Keratinocyte (primary cell): ENCODE measurements around the gene RFX8. TPM values are rescaled to one million over a fixed set of nuclear protein-coding genes. Genes with fewer than 3 reads are reported as not detected.

ENCODE experiments used
- DNase-seq: peaks from one replicate; pipeline ENCODE4 v3.0.0-alpha.2; 2011; ENCODE audit warnings: low read depth, missing footprints, low spot score
- FAIRE-seq: peaks from 2 replicates; lab custom pipeline; 2011; peaks lifted over from hg19 to GRCh38; lab: Jason Lieb, UNC
- H2AFZ ChIP-seq: 2 replicates; pipeline ENCODE4 v1.6.0; 2012; ENCODE audit warnings: low read length, control low read depth, inconsistent platforms; ENCODE audit not compliant: control insufficient read depth
- H3K27ac ChIP-seq: 2 replicates; pipeline ENCODE4 v1.5.1; 2011; ENCODE audit warnings: low read length; ENCODE audit not compliant: control insufficient read depth, insufficient read depth
- H3K27me3 ChIP-seq: 3 replicates; pipeline ENCODE4 v1.6.0; 2011; ENCODE audit warnings: low read length; ENCODE audit not compliant: control insufficient read depth, insufficient read depth; ENCODE audit errors: extremely low read depth
- H3K36me3 ChIP-seq, 2 experiments: 2 replicates in 1 of 2; 3 replicates in 1 of 2; pipeline ENCODE4 v1.5.1; 2011; ENCODE audit warnings: low read length in 2 of 2, mild to moderate bottlenecking in 1 of 2; ENCODE audit not compliant: control insufficient read depth in 2 of 2, insufficient read depth in 2 of 2; ENCODE audit errors: extremely low read depth in 1 of 2
- H3K4me1 ChIP-seq: 3 replicates; pipeline ENCODE4 v1.5.1; 2011; ENCODE audit warnings: low read length; ENCODE audit not compliant: control insufficient read depth, insufficient read depth; ENCODE audit errors: extremely low read depth
- H3K4me2 ChIP-seq: 3 replicates; pipeline ENCODE4 v1.6.0; 2011; ENCODE audit warnings: low read depth, low read length; ENCODE audit not compliant: control insufficient read depth, insufficient read depth; ENCODE audit errors: extremely low read depth
- H3K4me3 ChIP-seq, 3 experiments: fragments of 200-600 bp in 1 of 3; sonication (generic) in 1 of 3; 2 replicates in 2 of 3; 3 replicates in 1 of 3; pipeline ENCODE4 v1.5.1; 2011 to 2016; ENCODE audit warnings: low read length in 3 of 3, mild to moderate bottlenecking in 3 of 3, control low read depth in 2 of 3, inconsistent platforms in 1 of 3, low read depth in 1 of 3, mixed read lengths in 1 of 3, mixed run types in 1 of 3, moderate library complexity in 1 of 3; ENCODE audit not compliant: control insufficient read depth in 2 of 3, insufficient read depth in 2 of 3; ENCODE audit errors: extremely low read depth in 1 of 3
- H3K79me2 ChIP-seq: 2 replicates; pipeline ENCODE4 v1.6.0; 2012; ENCODE audit warnings: low read length; ENCODE audit not compliant: control insufficient read depth, insufficient read depth
- H3K9ac ChIP-seq: 3 replicates; pipeline ENCODE4 v1.6.0; 2011; ENCODE audit warnings: low read length; ENCODE audit not compliant: control insufficient read depth, insufficient read depth; ENCODE audit errors: extremely low read depth
- H3K9me1 ChIP-seq: 3 replicates; pipeline ENCODE4 v1.6.0; 2011; ENCODE audit warnings: low read length; ENCODE audit not compliant: control insufficient read depth, insufficient read depth; ENCODE audit errors: extremely low read depth
- H3K9me3 ChIP-seq: 2 replicates; pipeline ENCODE4 v1.5.1; 2012; ENCODE audit warnings: low read depth, low read length; ENCODE audit not compliant: control insufficient read depth
- H4K20me1 ChIP-seq: 3 replicates; pipeline ENCODE4 v1.6.0; 2011; ENCODE audit warnings: low read length; ENCODE audit not compliant: control insufficient read depth, insufficient read depth; ENCODE audit errors: extremely low read depth
- EZH2 ChIP-seq: IDR thresholded peaks from one replicate; pipeline ENCODE4 v1.6.1; 2012; ENCODE audit warnings: inconsistent platforms, mild to moderate bottlenecking, low read length, moderate library complexity
- dilution Hi-C: fragments of 300-500 bp; cut with MboI; formaldehyde crosslinking; loops from one replicate; pipeline ENCODE4 v1.7.0; 2020; ENCODE audit warnings: low sequenced_read_pairs; ENCODE audit not compliant: extremely low pct_ligation_motif_present
- polyA plus RNA-seq, 5 experiments: library from polyadenylated mRNA; depleted of rRNA in 3 of 5; stranded (reverse) in 3 of 5; stranded (forward) in 1 of 5; unstranded in 1 of 5; fragments of >200 nt; gene quantifications; 1 replicate in 1 of 5; 2 replicates in 3 of 5; 3 replicates in 1 of 5; pipeline versions ENCODE4 v1.2.1 to v1.2.3, GENCODE V29; 2011 to 2012; ENCODE audit warnings: missing spikeins in 2 of 5, low read depth in 1 of 5, low replicate concordance in 1 of 5
- TF ChIP-seq, protein P1 (sequence below), 3 experiments: IDR thresholded peaks in 1 of 3; conservative IDR thresholded peaks in 1 of 3; optimal IDR thresholded peaks in 1 of 3; 2 replicates in 2 of 3; 3 replicates in 1 of 3; pipeline versions ENCODE3 to v1.5.1; 2011; ENCODE audit warnings: low read length in 3 of 3, mild to moderate bottlenecking in 3 of 3, moderate library complexity in 2 of 3, control low read depth in 1 of 3, inconsistent platforms in 1 of 3; ENCODE audit not compliant: insufficient read depth in 2 of 3; ENCODE audit errors: extremely low read depth in 1 of 3

The RFX8 gene
- polyA plus RNA-seq, 1 donor (not counting 4 experiments of a cell fraction or from before 2014, with no cell fraction given) = 0.05 TPM

- H3K36me3 ChIP-seq = no peaks in the 10 kb centered on the region
- no peaks in the 10 kb centered on the region for H4K20me1 ChIP-seq
- peak overlapping the region; percentile 53 for H3K4me2 ChIP-seq
- DNase-seq = peak; percentile 25
- FAIRE-seq = no peak
- H3K9ac ChIP-seq = peak overlapping the region; percentile 19
- no peak for TF ChIP-seq EZH2
- TF ChIP-seq, protein P1, sequence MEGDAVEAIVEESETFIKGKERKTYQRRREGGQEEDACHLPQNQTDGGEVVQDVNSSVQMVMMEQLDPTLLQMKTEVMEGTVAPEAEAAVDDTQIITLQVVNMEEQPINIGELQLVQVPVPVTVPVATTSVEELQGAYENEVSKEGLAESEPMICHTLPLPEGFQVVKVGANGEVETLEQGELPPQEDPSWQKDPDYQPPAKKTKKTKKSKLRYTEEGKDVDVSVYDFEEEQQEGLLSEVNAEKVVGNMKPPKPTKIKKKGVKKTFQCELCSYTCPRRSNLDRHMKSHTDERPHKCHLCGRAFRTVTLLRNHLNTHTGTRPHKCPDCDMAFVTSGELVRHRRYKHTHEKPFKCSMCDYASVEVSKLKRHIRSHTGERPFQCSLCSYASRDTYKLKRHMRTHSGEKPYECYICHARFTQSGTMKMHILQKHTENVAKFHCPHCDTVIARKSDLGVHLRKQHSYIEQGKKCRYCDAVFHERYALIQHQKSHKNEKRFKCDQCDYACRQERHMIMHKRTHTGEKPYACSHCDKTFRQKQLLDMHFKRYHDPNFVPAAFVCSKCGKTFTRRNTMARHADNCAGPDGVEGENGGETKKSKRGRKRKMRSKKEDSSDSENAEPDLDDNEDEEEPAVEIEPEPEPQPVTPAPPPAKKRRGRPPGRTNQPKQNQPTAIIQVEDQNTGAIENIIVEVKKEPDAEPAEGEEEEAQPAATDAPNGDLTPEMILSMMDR (optimal IDR thresholded peaks at IDR 0.05 in 1 of 3, IDR thresholded peaks at IDR 0.05 in 1 of 3, conservative IDR thresholded peaks at IDR 0.05 in 1 of 3; ENCODE audit: extremely low read depth in 1 of 3, insufficient read depth in 2 of 3, low read length in 3 of 3) = no peak
- H3K4me1 ChIP-seq = peaks cover 51% of the 10 kb centered on the region
- dilution Hi-C loops = no loop called here
- no peaks in the 10 kb centered on the region for H3K9me1 ChIP-seq
- H3K27me3 ChIP-seq = no peaks in the 10 kb centered on the region
- peak overlapping the region; percentile 81 for H2AFZ ChIP-seq
- H3K27ac ChIP-seq = peak overlapping the region; percentile 68
- no peak overlapping the region for H3K4me3 ChIP-seq
- peaks cover 8% of the 10 kb centered on the region for H3K9me3 ChIP-seq
- no peaks in the 10 kb centered on the region for H3K79me2 ChIP-seq
Measured at GRCh38 chr2:101520246-101520645, 45.3 kb upstream of the RFX8 start.

DNA sequence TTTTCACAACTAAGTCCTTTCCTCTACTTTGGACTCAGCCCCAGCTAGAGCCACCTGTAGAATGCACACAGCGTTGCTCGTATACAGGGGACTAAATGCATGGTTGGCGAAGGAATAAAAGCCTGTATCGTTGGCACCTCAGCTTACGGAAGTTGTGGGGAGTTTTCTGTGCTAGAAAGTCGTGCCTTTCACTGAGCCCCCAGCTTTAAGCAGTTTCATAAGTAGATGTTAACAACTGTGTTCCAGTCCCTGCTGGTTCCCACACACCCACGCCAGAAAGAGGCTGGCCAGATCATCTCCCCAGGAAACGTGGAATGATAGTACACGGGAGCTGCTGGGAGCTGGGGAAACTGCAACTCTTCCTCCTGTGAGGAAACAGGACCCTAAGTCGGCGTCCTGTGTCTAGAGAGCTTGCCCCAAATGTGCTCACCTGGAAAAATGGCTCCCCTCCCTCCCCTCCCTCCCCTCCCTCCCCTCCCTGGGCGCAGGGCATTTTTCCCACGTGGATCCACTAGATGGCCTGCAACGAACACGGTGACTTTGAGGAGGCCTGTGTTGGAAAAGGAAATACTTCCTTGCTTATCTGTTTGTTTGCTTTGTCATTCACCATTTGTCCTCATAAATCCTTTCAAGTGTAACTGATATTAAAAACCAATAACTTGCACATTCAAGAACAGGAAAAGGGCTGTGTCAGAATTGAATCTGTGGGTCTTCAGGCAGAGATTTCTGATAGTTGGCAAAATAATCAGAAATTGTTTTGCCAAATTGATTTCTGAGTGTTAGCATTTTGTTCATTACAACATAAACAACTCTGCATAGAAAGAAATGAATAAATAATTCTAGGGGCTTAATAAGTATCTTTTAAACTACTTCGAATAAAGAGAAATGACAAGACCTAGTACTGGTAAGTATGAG lies 43.9 kb upstream of the RFX8 start:
- Histone ChIP-seq H3K9me1 (no peaks in the 10 kb centered on the region), H3K27me3 (no peaks in the 10 kb centered on the region), H3K4me2 (peak overlapping the region; percentile 68), H3K27ac (peak overlapping the region; percentile 68), H3K36me3 (no peaks in the 10 kb centered on the region), H4K20me1 (no peaks in the 10 kb centered on the region), H3K9ac (peak overlapping the region; percentile 51), H3K4me3 (no peak overlapping the region), H3K4me1 (peaks cover 55% of the 10 kb centered on the region), H3K9me3 (peaks cover 8% of the 10 kb centered on the region), H3K79me2 (no peaks in the 10 kb centered on the region), H2AFZ (peak overlapping the region; percentile 78)
- TF ChIP-seq EZH2 = no peak
- TF ChIP-seq, protein P1 (optimal IDR thresholded peaks at IDR 0.05 in 1 of 3, IDR thresholded peaks at IDR 0.05 in 1 of 3, conservative IDR thresholded peaks at IDR 0.05 in 1 of 3; ENCODE audit: extremely low read depth in 1 of 3, insufficient read depth in 2 of 3, low read length in 3 of 3) = peak; percentile 23 to 86 (median 42)
- dilution Hi-C loops = no loop called here
- DNase-seq = no peak
- no peak for FAIRE-seq
